SK-N-MC (cell line): ENCODE data around the gene CCDC187.

Source experiments
- EZH2 ChIP-seq: fragments of 200-600 bp; sonication (generic); IDR thresholded peaks from one replicate; pipeline ENCODE4 v1.6.1; 2017; ENCODE audit warnings: antibody characterized with exemption
- POLR2AphosphoS5 ChIP-seq: IDR thresholded peaks from 2 replicates; pipeline ENCODE4 v1.6.1; 2012; ENCODE audit warnings: mild to moderate bottlenecking, low read depth, low read length, borderline replicate concordance

- no peak for TF ChIP-seq EZH2
- peak; percentile 33; the same call in 1 of the 2 replicates for TF ChIP-seq POLR2AphosphoS5
These were observed 23.5 kb upstream of the CCDC187 start, which contains the start of gene GPSM1 for GRCh38 chr9:136327304-136327974.
